Upper lobe of right lung (tissue), 1 donor: ENCODE measurements around the gene MLN. TPM values are rescaled to one million over a fixed set of nuclear protein-coding genes. Genes with fewer than 3 reads are reported as not detected.

ENCODE experiments used
- ATAC-seq: fragments of 200-7000 bp; cut with Tn5 transposase; one replicate; pipeline ENCODE4 v1.9.1; 2020; ENCODE audit warnings: mild to moderate bottlenecking, moderate library complexity
- DNase-seq: peaks from one replicate; pipeline ENCODE4 v3.0.0-alpha.2; 2020
- H3K27ac ChIP-seq: fragments of 200-600 bp; one replicate; pipeline ENCODE4 v1.8.0; 2022
- H3K27me3 ChIP-seq: fragments of 200-600 bp; one replicate; pipeline ENCODE4 v1.8.0; 2022; ENCODE audit warnings: mild to moderate bottlenecking
- H3K36me3 ChIP-seq: fragments of 200-600 bp; one replicate; pipeline ENCODE4 v1.8.0; 2022
- H3K4me1 ChIP-seq: fragments of 200-600 bp; one replicate; pipeline ENCODE4 v1.8.0; 2022
- H3K4me3 ChIP-seq: fragments of 200-600 bp; one replicate; pipeline ENCODE4 v1.8.0; 2022; ENCODE audit warnings: mild to moderate bottlenecking
- H3K9me3 ChIP-seq: fragments of 200-600 bp; one replicate; pipeline ENCODE4 v1.8.0; 2022
- CTCF ChIP-seq: fragments of 200-600 bp; IDR thresholded peaks from one replicate; pipeline ENCODE4 v1.8.0; 2022; ENCODE audit warnings: antibody characterized with exemption
- intact Hi-C: fragments of 100-400 bp; cut with DNase I; formaldehyde crosslinking; loops from one replicate; pipeline ENCODE4 v1.11.0; 2022
- total RNA-seq: library from RNA; stranded (reverse); fragmentation: NEBNext Ultra II Directional; extraction: Animal tissue kit (Norgen Biotek cat#: 25700); gene quantifications from one replicate; pipeline ENCODE4 v1.2.1, GENCODE V29; 2021
- donor health status: DM: no; HTN: yes; CAD: no; lungs with severe emphysema.

Gene MLN
- total RNA-seq, 1 donor from 2014 or later = not detected

- Histone ChIP-seq H3K36me3 (peaks cover 54% of the 10 kb centered on the region), H3K4me1 (peaks cover 24% of the 10 kb centered on the region), H3K27me3 (no peaks in the 10 kb centered on the region), H3K4me3 (no peak overlapping the region), H3K27ac (no peak overlapping the region), H3K9me3 (no peaks in the 10 kb centered on the region)
- no peak for TF ChIP-seq CTCF
- no peak for ATAC-seq
- no peak for DNase-seq
- intact Hi-C loops = no loop called here
Observed at GRCh38 chr6:33784787-33785186, 19.0 kb downstream of the MLN start.

GRCh38 chr6:33783781-33784520, 19.9 kb downstream of the MLN start:
- DNase-seq (no peak), ATAC-seq (no peak)
- no peak for TF ChIP-seq CTCF
- H3K27me3 ChIP-seq = no peaks in the 10 kb centered on the region
- intact Hi-C loops = no loop called here
- no peak overlapping the region for H3K27ac ChIP-seq
- no peaks in the 10 kb centered on the region for H3K9me3 ChIP-seq
- H3K4me1 ChIP-seq = peaks cover 24% of the 10 kb centered on the region
- H3K4me3 ChIP-seq = no peak overlapping the region
- H3K36me3 ChIP-seq = peaks cover 62% of the 10 kb centered on the region

- peaks cover 20% of the 10 kb centered on the region for H3K4me1 ChIP-seq
- no peaks in the 10 kb centered on the region for H3K9me3 ChIP-seq
- no peaks in the 10 kb centered on the region for H3K27me3 ChIP-seq
- no peak for TF ChIP-seq CTCF
- DNase-seq (no peak), ATAC-seq (no peak)
- H3K36me3 ChIP-seq = peaks cover 76% of the 10 kb centered on the region
- intact Hi-C loops = no loop called here
- no peak overlapping the region for H3K4me3 ChIP-seq
- H3K27ac ChIP-seq = no peak overlapping the region
Observed at GRCh38 chr6:33782561-33782960, 21.2 kb downstream of the MLN start.

DNA sequence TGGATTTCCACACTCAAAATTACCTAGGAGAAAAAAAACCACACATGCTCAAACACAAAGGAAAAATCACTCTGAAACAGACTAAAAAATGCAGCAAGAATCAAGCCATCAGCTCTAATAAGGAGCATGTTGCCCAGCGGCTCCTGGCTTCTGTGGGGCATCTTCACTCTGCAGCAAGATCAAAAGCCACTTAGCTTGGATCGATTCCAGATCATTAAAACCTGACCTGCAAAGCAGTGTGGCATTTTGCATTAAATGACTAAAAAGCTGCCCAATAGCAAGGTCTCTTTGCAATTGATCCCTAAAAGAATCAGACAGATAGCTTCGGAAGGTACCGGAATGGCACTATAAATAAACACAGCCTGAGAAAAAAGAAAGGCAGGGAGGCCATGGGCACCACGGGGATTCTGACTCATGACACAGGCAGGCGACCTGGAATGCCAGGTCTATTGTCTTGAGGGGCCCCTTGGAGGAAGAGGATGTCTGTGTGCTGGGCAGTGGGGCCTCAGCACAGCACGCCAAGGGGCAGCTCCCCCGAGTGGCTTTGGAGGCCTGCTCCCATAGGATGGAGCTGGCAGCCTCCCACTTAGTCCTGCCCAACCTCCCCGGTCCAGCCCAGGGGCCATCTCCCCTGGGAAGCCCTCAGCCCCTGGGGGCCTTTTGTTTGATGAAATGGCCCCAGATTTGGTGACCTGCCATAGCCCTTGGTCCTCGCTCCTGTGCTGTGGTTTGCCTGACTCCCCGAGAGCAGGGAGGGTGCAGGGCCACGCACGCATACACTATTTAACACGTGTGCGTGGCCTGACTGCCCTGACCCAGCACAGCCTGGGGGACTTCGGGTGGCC, 22.4 kb downstream of the MLN start:
- Histone ChIP-seq H3K4me3 (no peak overlapping the region), H3K27me3 (no peaks in the 10 kb centered on the region), H3K9me3 (no peaks in the 10 kb centered on the region), H3K27ac (no peak overlapping the region), H3K4me1 (peaks cover 8% of the 10 kb centered on the region), H3K36me3 (peaks cover 88% of the 10 kb centered on the region)
- peak; percentile 42 for ATAC-seq
- intact Hi-C loops = no loop called here
- no peak for DNase-seq
- TF ChIP-seq CTCF = no peak

- no peak for TF ChIP-seq CTCF
- Histone ChIP-seq H3K36me3 (peaks cover 98% of the 10 kb centered on the region), H3K27ac (no peak overlapping the region), H3K4me3 (no peak overlapping the region), H3K4me1 (no peaks in the 10 kb centered on the region), H3K9me3 (no peaks in the 10 kb centered on the region), H3K27me3 (no peaks in the 10 kb centered on the region)
- ATAC-seq (no peak), DNase-seq (no peak)
- intact Hi-C loops = loop anchor here (10.0 kb wide), 1 partner anchor 375 kb away; no protein-coding TSS in a partner anchor
Observed at GRCh38 chr6:33779895-33780294, 23.9 kb downstream of the MLN start.
